ENCODE results near the gene CCDC60.

CCDC60 gene

DNA sequence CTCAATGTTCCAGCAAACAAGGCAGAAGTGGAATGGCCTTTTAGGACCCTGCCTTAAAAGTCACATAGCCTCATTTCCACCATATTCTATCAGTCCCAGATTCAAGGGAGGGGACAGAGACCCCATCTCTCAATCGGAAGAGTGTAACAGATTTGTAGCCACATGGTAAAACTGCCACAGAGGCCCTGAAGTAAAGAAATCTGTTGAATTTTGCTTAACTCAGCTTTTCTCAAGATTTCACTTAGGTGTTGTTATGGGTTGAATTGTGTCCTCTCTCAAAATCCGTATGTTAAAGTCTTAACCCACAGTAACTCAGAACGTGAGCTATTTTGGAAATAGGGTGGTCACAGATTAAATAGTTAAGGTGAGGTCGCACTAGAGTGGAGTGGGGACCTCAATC lies 22.7 kb upstream of the CCDC60 start:
- Histone ChIP-seq H3K36me3 (ENCODE audit: control insufficient read depth, insufficient read depth, low read length) (no peaks in the 10 kb centered on the region), H3K4me1 (ENCODE audit: control insufficient read depth, low read depth, low read length) (no peaks in the 10 kb centered on the region), H2BK5ac (ENCODE audit: low read length) (no peak overlapping the region), H2BK15ac (replicated peaks; ENCODE audit: low read depth) (no peak overlapping the region), H4K5ac (ENCODE audit: low read length) (no peak overlapping the region), H3K23ac (ENCODE audit: low read length) (no peak overlapping the region), H3K4me2 (ENCODE audit: low read length) (no peak overlapping the region), H3K4me3 (ENCODE audit: low read length) (no peak overlapping the region), H3K18ac (ENCODE audit: low read length) (no peak overlapping the region), H3K56ac (ENCODE audit: low read length) (no peak overlapping the region), H2AK5ac (ENCODE audit: low read length) (no peak overlapping the region), H3K9ac (ENCODE audit: low read length) (no peak overlapping the region), H3K4ac (ENCODE audit: low read depth, low read length) (no peak overlapping the region), H4K8ac (ENCODE audit: low read depth, low read length) (no peak overlapping the region), H3K27ac (ENCODE audit: low read depth, low read length) (no peak overlapping the region), H3K27me3 (ENCODE audit: insufficient read depth, low read length, poor library complexity) (no peaks in the 10 kb centered on the region), H3K79me2 (ENCODE audit: control insufficient read depth, insufficient read depth, low read length) (no peaks in the 10 kb centered on the region), H2BK120ac (ENCODE audit: low read depth, low read length) (no peak overlapping the region), H3K79me1 (ENCODE audit: low read length) (no peaks in the 10 kb centered on the region)
- DNase-seq: no peak
- no CpG with 5 or more reads among the region's 4 CpGs for WGBS (ENCODE audit: extremely low coverage, insufficient coverage, low lambda C conversion rate)

DNA sequence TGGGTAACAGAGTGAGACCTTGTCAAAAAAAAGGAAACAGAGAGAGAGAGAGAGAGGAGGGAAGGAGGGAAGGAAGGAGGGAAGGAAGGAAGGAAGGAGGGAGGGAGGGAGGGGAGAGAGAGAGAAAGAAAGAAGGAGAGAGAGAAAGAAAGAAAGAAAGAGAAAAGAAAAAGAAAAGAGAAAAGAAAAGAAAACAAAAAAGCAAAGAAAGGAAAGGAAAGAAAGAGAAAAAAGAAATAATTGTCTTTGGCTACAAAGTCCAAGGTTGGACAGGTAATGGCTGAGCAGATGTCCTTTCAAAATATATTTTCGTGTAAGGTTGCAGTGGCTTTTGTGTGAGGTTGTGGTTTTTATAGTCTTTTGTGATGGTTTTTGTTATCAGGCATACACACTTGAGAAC lies 21.6 kb upstream of the CCDC60 start:
- WGBS (ENCODE audit: extremely low coverage, insufficient coverage, low lambda C conversion rate): no CpG with 5 or more reads among the region's 1 CpG
- H3K4ac ChIP-seq (ENCODE audit: low read depth, low read length): no peak overlapping the region

DNA sequence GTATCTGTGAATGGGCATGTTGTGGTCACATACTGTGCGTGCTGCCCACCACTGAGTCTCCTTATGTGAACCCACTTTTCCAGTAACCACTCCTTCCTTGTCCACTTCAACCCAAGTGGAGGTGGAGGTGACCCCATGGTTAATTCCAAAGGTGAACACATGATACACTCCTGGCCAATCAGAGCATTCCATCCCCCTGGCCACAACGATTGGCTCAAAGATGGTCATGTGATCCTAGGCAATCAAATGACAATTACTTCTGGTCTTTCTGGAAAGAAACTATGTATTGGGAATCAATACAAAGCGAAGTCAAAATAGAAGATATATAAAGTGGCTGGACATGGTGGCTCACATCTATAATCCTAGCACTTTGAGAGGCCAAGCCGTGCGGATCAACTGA lies 20.2 kb upstream of the CCDC60 start:
- DNase-seq: no peak
- Histone ChIP-seq H2BK15ac (replicated peaks; ENCODE audit: low read depth) (no peak overlapping the region), H3K79me2 (ENCODE audit: control insufficient read depth, insufficient read depth, low read length) (no peaks in the 10 kb centered on the region), H3K79me1 (ENCODE audit: low read length) (no peaks in the 10 kb centered on the region), H3K27ac (ENCODE audit: low read depth, low read length) (no peak overlapping the region), H2AK5ac (ENCODE audit: low read length) (no peak overlapping the region), H3K4me2 (ENCODE audit: low read length) (no peak overlapping the region), H3K4me3 (ENCODE audit: low read length) (no peak overlapping the region), H3K4me1 (ENCODE audit: control insufficient read depth, low read depth, low read length) (no peaks in the 10 kb centered on the region), H2BK5ac (ENCODE audit: low read length) (no peak overlapping the region), H4K5ac (ENCODE audit: low read length) (no peak overlapping the region), H3K4ac (ENCODE audit: low read depth, low read length) (no peak overlapping the region), H3K18ac (ENCODE audit: low read length) (no peak overlapping the region), H4K8ac (ENCODE audit: low read depth, low read length) (no peak overlapping the region), H3K36me3 (ENCODE audit: control insufficient read depth, insufficient read depth, low read length) (no peaks in the 10 kb centered on the region), H2BK120ac (ENCODE audit: low read depth, low read length) (no peak overlapping the region), H3K23ac (ENCODE audit: low read length) (no peak overlapping the region), H3K9ac (ENCODE audit: low read length) (no peak overlapping the region), H3K56ac (ENCODE audit: low read length) (no peak overlapping the region), H3K27me3 (ENCODE audit: insufficient read depth, low read length, poor library complexity) (no peaks in the 10 kb centered on the region)
- no CpG with 5 or more reads among the region's 5 CpGs for WGBS (ENCODE audit: extremely low coverage, insufficient coverage, low lambda C conversion rate)

More for the DNA sequence above, 21.6 kb upstream of the CCDC60 start:
- no peaks in the 10 kb centered on the region for H3K79me2 ChIP-seq (ENCODE audit: control insufficient read depth, insufficient read depth, low read length)
- H3K79me1 ChIP-seq (ENCODE audit: low read length): no peaks in the 10 kb centered on the region
- H3K4me1 ChIP-seq (ENCODE audit: control insufficient read depth, low read depth, low read length): no peaks in the 10 kb centered on the region
- no peak overlapping the region for H2BK5ac ChIP-seq (ENCODE audit: low read length)
- no peak overlapping the region for H3K56ac ChIP-seq (ENCODE audit: low read length)
- H3K23ac ChIP-seq (ENCODE audit: low read length): no peak overlapping the region
- no peak overlapping the region for H3K27ac ChIP-seq (ENCODE audit: low read depth, low read length)
- no peak overlapping the region for H3K18ac ChIP-seq (ENCODE audit: low read length)
- H2AK5ac ChIP-seq (ENCODE audit: low read length): no peak overlapping the region
- H3K9ac ChIP-seq (ENCODE audit: low read length): no peak overlapping the region
- no peak overlapping the region for H2BK15ac ChIP-seq (replicated peaks; ENCODE audit: low read depth)
- no peak overlapping the region for H3K4me3 ChIP-seq (ENCODE audit: low read length)
- no peak overlapping the region for H3K4me2 ChIP-seq (ENCODE audit: low read length)
- H2BK120ac ChIP-seq (ENCODE audit: low read depth, low read length): no peak overlapping the region
- H4K5ac ChIP-seq (ENCODE audit: low read length): no peak overlapping the region
- no peaks in the 10 kb centered on the region for H3K27me3 ChIP-seq (ENCODE audit: insufficient read depth, low read length, poor library complexity)
- DNase-seq: no peak
- no peak overlapping the region for H4K8ac ChIP-seq (ENCODE audit: low read depth, low read length)
- H3K36me3 ChIP-seq (ENCODE audit: control insufficient read depth, insufficient read depth, low read length): no peaks in the 10 kb centered on the region

DNA sequence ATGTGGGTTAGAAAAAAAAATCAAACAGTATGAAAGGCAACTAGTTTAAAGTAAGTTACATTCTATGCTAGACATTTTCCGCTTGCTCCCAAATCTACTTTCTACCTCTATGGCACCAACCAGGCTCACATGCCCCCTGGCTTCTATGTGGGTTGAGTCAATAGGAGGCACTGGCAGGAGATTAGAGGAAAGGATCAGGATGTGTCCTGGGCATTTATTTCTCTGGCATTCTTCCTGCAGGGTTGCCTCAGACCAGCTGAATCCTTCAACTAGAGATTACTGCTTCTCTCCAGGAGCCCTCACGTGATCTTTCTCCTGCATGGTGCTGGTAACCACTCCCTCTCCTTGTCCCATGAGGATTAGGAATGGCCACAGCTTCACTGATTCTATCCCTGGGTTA lies 14.9 kb upstream of the CCDC60 start:
- no peak overlapping the region for H2BK15ac ChIP-seq (replicated peaks; ENCODE audit: low read depth)
- H3K23ac ChIP-seq (ENCODE audit: low read length): no peak overlapping the region
- H3K4me3 ChIP-seq (ENCODE audit: low read length): no peak overlapping the region
- H3K18ac ChIP-seq (ENCODE audit: low read length): no peak overlapping the region
- H3K9ac ChIP-seq (ENCODE audit: low read length): no peak overlapping the region
- H4K5ac ChIP-seq (ENCODE audit: low read length): no peak overlapping the region
- H3K56ac ChIP-seq (ENCODE audit: low read length): no peak overlapping the region
- H4K8ac ChIP-seq (ENCODE audit: low read depth, low read length): no peak overlapping the region
- no peak overlapping the region for H3K4ac ChIP-seq (ENCODE audit: low read depth, low read length)
- no peak overlapping the region for H2BK120ac ChIP-seq (ENCODE audit: low read depth, low read length)
- no peaks in the 10 kb centered on the region for H3K4me1 ChIP-seq (ENCODE audit: control insufficient read depth, low read depth, low read length)
- H3K27me3 ChIP-seq (ENCODE audit: insufficient read depth, low read length, poor library complexity): no peaks in the 10 kb centered on the region
- no peaks in the 10 kb centered on the region for H3K36me3 ChIP-seq (ENCODE audit: control insufficient read depth, insufficient read depth, low read length)
- no peak overlapping the region for H2BK5ac ChIP-seq (ENCODE audit: low read length)
- no peak overlapping the region for H2AK5ac ChIP-seq (ENCODE audit: low read length)
- H3K79me2 ChIP-seq (ENCODE audit: control insufficient read depth, insufficient read depth, low read length): no peaks in the 10 kb centered on the region
- no CpG with 5 or more reads among the region's 2 CpGs for WGBS (ENCODE audit: extremely low coverage, insufficient coverage, low lambda C conversion rate)
- no peak overlapping the region for H3K4me2 ChIP-seq (ENCODE audit: low read length)
- no peak for DNase-seq
- H3K79me1 ChIP-seq (ENCODE audit: low read length): no peaks in the 10 kb centered on the region
- H3K27ac ChIP-seq (ENCODE audit: low read depth, low read length): no peak overlapping the region

DNA sequence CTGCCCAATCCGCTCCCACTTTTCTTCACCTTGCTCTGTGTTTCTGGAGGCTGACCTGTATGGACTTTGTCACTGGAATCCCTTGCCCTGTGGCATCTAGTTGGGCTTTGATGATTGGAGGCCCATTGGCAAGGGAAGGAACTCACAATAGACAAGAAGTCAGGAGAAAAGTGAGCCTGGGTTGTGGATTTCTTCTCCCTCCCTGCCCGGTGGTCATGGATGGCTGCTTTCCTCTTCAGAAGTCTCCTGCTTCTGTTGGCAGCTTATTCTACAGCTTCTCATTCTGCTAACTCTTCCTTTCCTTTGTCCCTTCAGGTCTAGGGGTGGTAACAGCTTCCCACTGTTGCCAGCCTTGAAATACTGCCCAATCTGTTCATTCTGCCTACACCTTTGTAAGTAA lies 13.9 kb upstream of the CCDC60 start:
- no CpG with 5 or more reads among the region's 2 CpGs for WGBS (ENCODE audit: extremely low coverage, insufficient coverage, low lambda C conversion rate)
- H3K79me2 ChIP-seq (ENCODE audit: control insufficient read depth, insufficient read depth, low read length): no peaks in the 10 kb centered on the region

DNA sequence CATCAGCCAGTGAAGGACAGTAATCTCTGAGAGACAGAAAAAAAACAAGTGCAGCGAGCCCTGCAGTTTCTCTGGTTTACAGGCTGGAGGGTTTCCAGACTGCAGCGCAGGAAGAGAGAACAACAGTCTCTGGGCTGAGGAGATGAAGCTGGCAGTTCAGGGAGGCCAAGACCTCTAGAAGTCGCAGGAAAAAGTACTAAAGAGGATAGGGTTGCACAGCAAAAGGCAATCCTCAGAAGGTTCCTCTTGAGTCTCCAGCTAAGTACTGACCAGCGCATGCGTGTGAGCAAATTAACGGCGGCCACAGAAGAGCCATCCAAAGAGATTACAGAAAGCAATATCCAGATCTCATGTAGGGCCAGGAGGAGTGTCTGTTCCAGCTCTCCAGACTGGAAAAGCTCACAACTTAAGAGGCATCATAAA lies 12.2 kb upstream of the CCDC60 start:
- Histone ChIP-seq H2AK5ac (ENCODE audit: low read length) (no peak overlapping the region), H3K4me3 (ENCODE audit: low read length) (no peak overlapping the region), H2BK15ac (replicated peaks; ENCODE audit: low read depth) (no peak overlapping the region), H2BK5ac (ENCODE audit: low read length) (no peak overlapping the region), H3K23ac (ENCODE audit: low read length) (no peak overlapping the region), H3K9ac (ENCODE audit: low read length) (no peak overlapping the region), H3K18ac (ENCODE audit: low read length) (no peak overlapping the region), H3K27ac (ENCODE audit: low read depth, low read length) (no peak overlapping the region), H4K5ac (ENCODE audit: low read length) (no peak overlapping the region), H2BK120ac (ENCODE audit: low read depth, low read length) (no peak overlapping the region), H3K79me2 (ENCODE audit: control insufficient read depth, insufficient read depth, low read length) (no peaks in the 10 kb centered on the region), H3K36me3 (ENCODE audit: control insufficient read depth, insufficient read depth, low read length) (no peaks in the 10 kb centered on the region), H3K4me2 (ENCODE audit: low read length) (no peak overlapping the region), H3K56ac (ENCODE audit: low read length) (no peak overlapping the region), H3K4ac (ENCODE audit: low read depth, low read length) (no peak overlapping the region), H3K4me1 (ENCODE audit: control insufficient read depth, low read depth, low read length) (no peaks in the 10 kb centered on the region), H3K27me3 (ENCODE audit: insufficient read depth, low read length, poor library complexity) (no peaks in the 10 kb centered on the region), H3K79me1 (ENCODE audit: low read length) (no peaks in the 10 kb centered on the region), H4K8ac (ENCODE audit: low read depth, low read length) (no peak overlapping the region)
- DNase-seq: no peak
- no CpG with 5 or more reads among the region's 7 CpGs for WGBS (ENCODE audit: extremely low coverage, insufficient coverage, low lambda C conversion rate)

More for the DNA sequence above, 13.9 kb upstream of the CCDC60 start:
- no peaks in the 10 kb centered on the region for H3K4me1 ChIP-seq (ENCODE audit: control insufficient read depth, low read depth, low read length)
- H3K4me3 ChIP-seq (ENCODE audit: low read length): no peak overlapping the region
- H3K27me3 ChIP-seq (ENCODE audit: insufficient read depth, low read length, poor library complexity): no peaks in the 10 kb centered on the region
- H3K56ac ChIP-seq (ENCODE audit: low read length): no peak overlapping the region
- no peak overlapping the region for H4K5ac ChIP-seq (ENCODE audit: low read length)
- no peak overlapping the region for H2AK5ac ChIP-seq (ENCODE audit: low read length)
- no peak for DNase-seq
- H3K79me1 ChIP-seq (ENCODE audit: low read length): no peaks in the 10 kb centered on the region
- no peak overlapping the region for H3K27ac ChIP-seq (ENCODE audit: low read depth, low read length)
- H3K36me3 ChIP-seq (ENCODE audit: control insufficient read depth, insufficient read depth, low read length): no peaks in the 10 kb centered on the region
- H2BK120ac ChIP-seq (ENCODE audit: low read depth, low read length): no peak overlapping the region
- no peak overlapping the region for H3K23ac ChIP-seq (ENCODE audit: low read length)
- no peak overlapping the region for H3K9ac ChIP-seq (ENCODE audit: low read length)
- no peak overlapping the region for H3K4ac ChIP-seq (ENCODE audit: low read depth, low read length)
- no peak overlapping the region for H2BK5ac ChIP-seq (ENCODE audit: low read length)
- no peak overlapping the region for H3K18ac ChIP-seq (ENCODE audit: low read length)
- H2BK15ac ChIP-seq (replicated peaks; ENCODE audit: low read depth): no peak overlapping the region
- no peak overlapping the region for H4K8ac ChIP-seq (ENCODE audit: low read depth, low read length)
- H3K4me2 ChIP-seq (ENCODE audit: low read length): no peak overlapping the region

Measured in mesendoderm (in vitro differentiated cells).